ENCODE data around the gene TBX3. TPM values are rescaled to one million over a fixed set of nuclear protein-coding genes. Genes with fewer than 3 reads are reported as not detected.

Gene TBX3
- total RNA-seq, 1 donor from 2014 or later, result 0.96 TPM

GRCh38 chr12:114685320-114685781 is 1.4 kb upstream of the TBX3 start:
- no peak for DNase-seq (ENCODE audit: low read depth, low spot score)
- H3K9me3 Mint-ChIP-seq, result no peaks in the 10 kb centered on the region
- no peaks in the 10 kb centered on the region for H3K36me3 Mint-ChIP-seq (ENCODE audit: low read depth)
- H3K27ac Mint-ChIP-seq (ENCODE audit: unreplicated experiment), result no peak overlapping the region
- H3K4me3 Mint-ChIP-seq, result peak overlapping the region; percentile 83
- peaks cover 48% of the 10 kb centered on the region for H3K4me1 Mint-ChIP-seq
- H3K27me3 Mint-ChIP-seq (ENCODE audit: low read depth), result peaks cover 98% of the 10 kb centered on the region
- no peak for TF ChIP-seq CTCF (conservative IDR thresholded peaks at IDR 0.05)

- peak overlapping the region; percentile 83 for H3K4me3 Mint-ChIP-seq
- no peak for DNase-seq (ENCODE audit: low read depth, low spot score)
- peaks cover 48% of the 10 kb centered on the region for H3K4me1 Mint-ChIP-seq
- no peak for TF ChIP-seq CTCF (conservative IDR thresholded peaks at IDR 0.05)
- no peaks in the 10 kb centered on the region for H3K36me3 Mint-ChIP-seq (ENCODE audit: low read depth)
- peaks cover 98% of the 10 kb centered on the region for H3K27me3 Mint-ChIP-seq (ENCODE audit: low read depth)
- no peaks in the 10 kb centered on the region for H3K9me3 Mint-ChIP-seq
- H3K27ac Mint-ChIP-seq (ENCODE audit: unreplicated experiment), result no peak overlapping the region
Measured at GRCh38 chr12:114684870-114685273, 897 bp upstream of the TBX3 start.

- DNase-seq (ENCODE audit: low read depth, low spot score), result no peak
- Mint-ChIP-seq H3K4me3 (peak overlapping the region; percentile 92), H3K27ac (ENCODE audit: unreplicated experiment) (no peak overlapping the region), H3K9me3 (no peaks in the 10 kb centered on the region), H3K4me1 (peaks cover 48% of the 10 kb centered on the region), H3K36me3 (ENCODE audit: low read depth) (no peaks in the 10 kb centered on the region), H3K27me3 (ENCODE audit: low read depth) (peaks cover 98% of the 10 kb centered on the region)
- TF ChIP-seq CTCF (conservative IDR thresholded peaks at IDR 0.05), result no peak
Measured at GRCh38 chr12:114683709-114684097, 272 bp downstream of the TBX3 start.

- H3K4me3 Mint-ChIP-seq, result peak overlapping the region; percentile 92
- peaks cover 48% of the 10 kb centered on the region for H3K4me1 Mint-ChIP-seq
- H3K36me3 Mint-ChIP-seq (ENCODE audit: low read depth), result no peaks in the 10 kb centered on the region
- DNase-seq (ENCODE audit: low read depth, low spot score), result no peak
- peaks cover 98% of the 10 kb centered on the region for H3K27me3 Mint-ChIP-seq (ENCODE audit: low read depth)
- TF ChIP-seq CTCF (conservative IDR thresholded peaks at IDR 0.05), result no peak
- no peak overlapping the region for H3K27ac Mint-ChIP-seq (ENCODE audit: unreplicated experiment)
- no peaks in the 10 kb centered on the region for H3K9me3 Mint-ChIP-seq
Measured at GRCh38 chr12:114682785-114683708, 928 bp downstream of the TBX3 start.

- peaks cover 98% of the 10 kb centered on the region for H3K27me3 Mint-ChIP-seq (ENCODE audit: low read depth)
- H3K27ac Mint-ChIP-seq (ENCODE audit: unreplicated experiment), result no peak overlapping the region
- H3K4me1 Mint-ChIP-seq, result peaks cover 48% of the 10 kb centered on the region
- DNase-seq (ENCODE audit: low read depth, low spot score), result no peak
- peak overlapping the region; percentile 92 for H3K4me3 Mint-ChIP-seq
- H3K36me3 Mint-ChIP-seq (ENCODE audit: low read depth), result no peaks in the 10 kb centered on the region
- no peak for TF ChIP-seq CTCF (conservative IDR thresholded peaks at IDR 0.05)
- H3K9me3 Mint-ChIP-seq, result no peaks in the 10 kb centered on the region
Measured at GRCh38 chr12:114682106-114682784, 1.7 kb downstream of the TBX3 start.
